GM12891 (cell line): ENCODE results near the gene FAM3A.

Experiments
- POLR2A ChIP-seq: IDR thresholded peaks from 2 replicates; pipeline ENCODE4 v1.6.1; 2011; ENCODE audit warnings: low read depth, low read length, control low read depth
- POLR2AphosphoS5 ChIP-seq: IDR thresholded peaks from 2 replicates; pipeline ENCODE4 v1.6.1; 2011; ENCODE audit warnings: low read depth, low read length, control low read depth
- SPI1 ChIP-seq: IDR thresholded peaks from 2 replicates; pipeline ENCODE4 v1.6.1; 2011; ENCODE audit warnings: low read depth, low read length, control low read depth
- TAF1 ChIP-seq: IDR thresholded peaks from 2 replicates; pipeline ENCODE4 v1.6.1; 2011; ENCODE audit warnings: low read depth, low read length, control low read depth

- TF ChIP-seq POLR2A (no peak), SPI1 (no peak), POLR2AphosphoS5 (no peak), TAF1 (no peak)
Measured at GRCh38 chrX:154509455-154509854, 6.6 kb downstream of the FAM3A start.
